Brain microvascular endothelial cell (primary cell): ENCODE data around the gene ARMC12.

Experiments used
- DNase-seq: peaks from one replicate; pipeline ENCODE4 v3.0.0-alpha.2; 2020
- H3K27ac ChIP-seq: fragments of 250-450 bp; sonication (Bioruptor Pico); 2 replicates; pipeline ENCODE4 v1.5.1; 2020; ENCODE audit warnings: mild to moderate bottlenecking, moderate library complexity
- H3K27me3 ChIP-seq: fragments of 250-450 bp; sonication (Bioruptor Pico); replicated peaks from 2 replicates; pipeline ENCODE4 v1.5.1; 2020; ENCODE audit warnings: mild to moderate bottlenecking
- H3K36me3 ChIP-seq: fragments of 250-450 bp; sonication (Bioruptor Pico); replicated peaks from 2 replicates; pipeline ENCODE4 v1.5.1; 2020; ENCODE audit warnings: mild to moderate bottlenecking
- H3K4me3 ChIP-seq: 2 replicates; pipeline ENCODE4 v1.5.1; 2011; ENCODE audit warnings: low read depth, mild to moderate bottlenecking, control low read depth, low read length, moderate library complexity
- CTCF ChIP-seq: IDR thresholded peaks from 2 replicates; pipeline ENCODE4 v1.5.1; 2011; ENCODE audit warnings: low read depth, mild to moderate bottlenecking, moderate library complexity, low read length, control low read depth, inconsistent platforms; ENCODE audit errors: missing control alignments
- in situ Hi-C: cut with HindIII; loops from 2 replicates; pipeline ENCODE4 v1.10.0; 2017; ENCODE audit warnings: low sequenced_read_pairs, low pct_ligation_motif_present

ARMC12 gene

GRCh38 chr6:35794536-35795452, 58.0 kb downstream of the ARMC12 start:
- in situ Hi-C loops: no loop called here
- Histone ChIP-seq H3K4me3 (no peak overlapping the region), H3K36me3 (no peaks in the 10 kb centered on the region), H3K27me3 (peaks cover 10% of the 10 kb centered on the region), H3K27ac (no peak overlapping the region)
- DNase-seq: no peak
- TF ChIP-seq CTCF: no peak

GRCh38 chr6:35795453-35796071, 58.7 kb downstream of the ARMC12 start:
- Histone ChIP-seq H3K36me3 (no peaks in the 10 kb centered on the region), H3K27me3 (peaks cover 8% of the 10 kb centered on the region), H3K4me3 (no peak overlapping the region), H3K27ac (no peak overlapping the region)
- in situ Hi-C loops: no loop called here
- TF ChIP-seq CTCF: no peak
- no peak for DNase-seq

GRCh38 chr6:35796236-35796635, 59.4 kb downstream of the ARMC12 start:
- Histone ChIP-seq H3K4me3 (no peak overlapping the region), H3K27ac (no peak overlapping the region), H3K36me3 (no peaks in the 10 kb centered on the region), H3K27me3 (peaks cover 8% of the 10 kb centered on the region)
- in situ Hi-C loops: no loop called here
- TF ChIP-seq CTCF: no peak
- DNase-seq: no peak

GRCh38 chr6:35797837-35798526, 61.1 kb downstream of the ARMC12 start:
- Histone ChIP-seq H3K4me3 (no peak overlapping the region), H3K27ac (no peak overlapping the region), H3K27me3 (peaks cover 5% of the 10 kb centered on the region), H3K36me3 (no peaks in the 10 kb centered on the region)
- TF ChIP-seq CTCF: no peak
- in situ Hi-C loops: no loop called here
- DNase-seq: no peak
